Measurements from ENCODE around the gene TLNRD1. TPM values are rescaled to one million over a fixed set of nuclear protein-coding genes. Genes with fewer than 3 reads are reported as not detected.

TLNRD1 gene
- total and polyA plus RNA-seq, 11 donors: 3.2 to 30.8 (median 7.9) TPM

- Histone ChIP-seq H3K36me3 (no peaks in the 10 kb centered on the region), H3K27ac (peak overlapping the region in 2 of 12 donors; percentile 30 to 35), H3K4me3 (no peak overlapping the region), H3K4me1 (peaks cover 0 to 81% (median 39%) of the 10 kb centered on the region in 12 donors), H3K27me3 (no peaks in the 10 kb centered on the region), H3K9me3 (no peaks in the 10 kb centered on the region)
- ATAC-seq (no peak), DNase-seq (no peak)
- intact Hi-C loops (cut with DNase I): loop anchor here in 1 of 10 donors (5.0 kb wide), 1 partner anchor 35 kb away; no protein-coding TSS in a partner anchor
- TF ChIP-seq CTCF (IDR thresholded peaks at IDR 0.05) (no peak), POLR2A (IDR thresholded peaks at IDR 0.05) (no peak)
- WGBS, 4 donors: 46 to 69% (median 56%) methylated on average over 1 to 2 of the region's 2 CpGs
These were observed 26.3 kb downstream of the TLNRD1 start for GRCh38 chr15:81026836-81027599.

- ATAC-seq: peak in 3 of 4 donors; percentile 43 to 66 (median 65)
- Histone ChIP-seq H3K36me3 (no peaks in the 10 kb centered on the region), H3K27me3 (no peaks in the 10 kb centered on the region), H3K9me3 (no peaks in the 10 kb centered on the region), H3K4me1 (peaks cover 0 to 69% (median 37%) of the 10 kb centered on the region in 12 donors), H3K4me3 (no peak overlapping the region), H3K27ac (peak overlapping the region in 9 of 12 donors; percentile 11 to 79 (median 25))
- intact Hi-C loops (cut with DNase I): loop anchor here in 4 of 10 donors (5.0 to 10.0 kb wide), 4 partner anchors 33 to 68 kb away; no protein-coding TSS in a partner anchor
- WGBS, 4 donors: 71 to 75% (median 71%) methylated on average over 3 of the region's 3 CpGs
- TF ChIP-seq POLR2A (IDR thresholded peaks at IDR 0.05) (no peak), CTCF (IDR thresholded peaks at IDR 0.05) (no peak)
- DNase-seq: no peak
These were observed 28.9 kb downstream of the TLNRD1 start for GRCh38 chr15:81029414-81030300.

GRCh38 chr15:81030301-81030750 lies 29.6 kb downstream of the TLNRD1 start:
- H3K27me3 ChIP-seq: no peaks in the 10 kb centered on the region
- peak overlapping the region in 8 of 12 donors; percentile 12 to 79 (median 24) for H3K27ac ChIP-seq
- intact Hi-C loops (cut with DNase I): loop anchor here in 3 of 10 donors (5.0 to 10.0 kb wide), 3 partner anchors 37 to 67 kb away; no protein-coding TSS in a partner anchor
- ATAC-seq: peak in 3 of 4 donors; percentile 17 to 40 (median 39)
- no peaks in the 10 kb centered on the region for H3K36me3 ChIP-seq
- H3K4me3 ChIP-seq: no peak overlapping the region
- peaks cover 0 to 62% (median 31%) of the 10 kb centered on the region in 12 donors for H3K4me1 ChIP-seq
- no peak for DNase-seq
- 42 to 65% (median 49%) methylated on average over 3 of the region's 3 CpGs for WGBS, 4 donors
- no peaks in the 10 kb centered on the region for H3K9me3 ChIP-seq
- TF ChIP-seq CTCF (IDR thresholded peaks at IDR 0.05): no peak
- TF ChIP-seq POLR2A (IDR thresholded peaks at IDR 0.05): no peak
